ENCODE results near the gene MYBPC2. TPM values are rescaled to one million over a fixed set of nuclear protein-coding genes. Genes with fewer than 3 reads are reported as not detected.

Gene MYBPC2
- total and polyA plus RNA-seq, 2 donors (not counting 3 experiments of a cell fraction or from before 2014, with no cell fraction given), result 0.03 TPM; not detected in 1

GRCh38 chr19:50479761-50480251, 47.1 kb downstream of the MYBPC2 start:
- Histone ChIP-seq H3K9me1 (replicated peaks; ENCODE audit: control insufficient read depth, extremely low read depth, insufficient read depth, low read length) (no peaks in the 10 kb centered on the region), H3K79me2 (ENCODE audit: control insufficient read depth, insufficient read depth, low read length) (peaks cover 7% of the 10 kb centered on the region), H2AFZ (ENCODE audit: low read depth, low read length) (no peak overlapping the region), H3K36me3 (ENCODE audit: control insufficient read depth in 2 of 2, extremely low read depth in 1 of 2, insufficient read depth in 2 of 2, low read length in 2 of 2) (peaks cover 0 to 32% of the 10 kb centered on the region in 2 experiments), H4K20me1 (replicated peaks; ENCODE audit: control insufficient read depth, extremely low read depth, insufficient read depth, low read length) (no peaks in the 10 kb centered on the region), H3K4me3 (replicated peaks in 1 of 3; ENCODE audit: insufficient read depth in 1 of 3, low read depth in 1 of 3, low read length in 3 of 3) (no peak overlapping the region), H3K9me3 (replicated peaks; ENCODE audit: control insufficient read depth, insufficient read depth, low read length) (no peaks in the 10 kb centered on the region), H3K27me3 (ENCODE audit: control insufficient read depth in 2 of 2, insufficient read depth in 2 of 2, low read length in 2 of 2) (no peaks in the 10 kb centered on the region), H3K27ac (ENCODE audit: insufficient read depth, low read depth, low read length) (no peak overlapping the region), H3K9ac (replicated peaks; ENCODE audit: extremely low read depth, insufficient read depth, low read length) (no peak overlapping the region), H3K4me2 (ENCODE audit: insufficient read depth, low read length) (no peak overlapping the region), H3K4me1 (ENCODE audit: control insufficient read depth, extremely low read depth, insufficient read depth, low read length) (peaks cover 7% of the 10 kb centered on the region)
- DNase-seq (ENCODE audit: low read depth, low spot score) (no peak), FAIRE-seq (no peak)
- ChIA-PET CTCF (interaction anchor here (1.2 to 1.6 kb wide), 3 partner anchors 31 to 123 kb away, joined by 3 to 8 read pairs (median 4); partner anchors contain the start of gene JOSD2), POLR2A (no interaction called here)
- TF ChIP-seq JUN (IDR thresholded peaks at IDR 0.05; ENCODE audit: borderline replicate concordance, insufficient read depth, insufficient read length, low read depth) (no peak), EZH2 (IDR thresholded peaks at IDR 0.05; ENCODE audit: borderline replicate concordance, low read depth, low read length, severe bottlenecking) (no peak), MAX (IDR thresholded peaks at IDR 0.05; ENCODE audit: insufficient read depth, insufficient read length) (no peak), POLR2A (IDR thresholded peaks at IDR 0.05; ENCODE audit: low read depth, low read length) (no peak), GATA2 (IDR thresholded peaks at IDR 0.05; ENCODE audit: insufficient read depth, insufficient read length, low read depth, low read length) (no peak), FOS (IDR thresholded peaks at IDR 0.05; ENCODE audit: borderline replicate concordance, insufficient read depth, low read length) (no peak), MYC (IDR thresholded peaks at IDR 0.05; ENCODE audit: low read depth, low read length) (no peak)
- no TSS peak for BruUV-seq (replicated peaks)
- dilution Hi-C loops (cut with MboI; ENCODE audit: extremely low pct_ligation_motif_present, low sequenced_read_pairs), result no loop called here
- intact Hi-C loops (cut with micrococcal nuclease), result loop anchor here (1.0 kb wide), 1 partner anchor 112 kb away; no protein-coding TSS in a partner anchor
